Thoracic aorta (tissue), 2 donors: ENCODE data around the gene ZNF609. TPM values are rescaled to one million over a fixed set of nuclear protein-coding genes. Genes with fewer than 3 reads are reported as not detected.

ENCODE experiments used
- ATAC-seq: fragments of 150-250 bp; one replicate; pipeline ENCODE4 v1.8.0; 2017; ENCODE audit warnings: low read depth; ENCODE audit not compliant: insufficient number of reproducible peaks, low FRiP score
- DNase-seq: peaks from one replicate; pipeline ENCODE4 v3.0.0-alpha.2; 2020; ENCODE audit warnings: low spot score
- H3K27ac ChIP-seq, 2 donors: fragments of 200-600 bp; sonication (generic); 1 replicate in 1 of 2; 2 replicates in 1 of 2; pipeline ENCODE4 v1.5.1; 2016; ENCODE audit warnings: mild to moderate bottlenecking in 2 of 2, moderate library complexity in 2 of 2
- H3K27me3 ChIP-seq: fragments of 200-600 bp; sonication (generic); replicated peaks from 2 replicates; pipeline ENCODE4 v1.6.0; 2016; ENCODE audit warnings: mild to moderate bottlenecking; ENCODE audit not compliant: insufficient read depth
- H3K36me3 ChIP-seq: fragments of 200-600 bp; sonication (generic); one replicate; pipeline ENCODE4 v1.5.1; 2016
- H3K4me1 ChIP-seq, 2 donors: fragments of 200-600 bp; sonication (generic); 1 replicate in 1 of 2; 2 replicates in 1 of 2; pipeline versions ENCODE4 v1.5.1 to v1.6.0; 2016; ENCODE audit warnings: low read depth in 2 of 2, mild to moderate bottlenecking in 1 of 2; ENCODE audit not compliant: control insufficient read depth in 1 of 2
- H3K4me3 ChIP-seq: fragments of 200-600 bp; sonication (generic); 2 replicates; pipeline ENCODE4 v1.5.1; 2016; ENCODE audit warnings: mild to moderate bottlenecking
- H3K9me3 ChIP-seq: fragments of 200-600 bp; sonication (generic); 2 replicates; pipeline ENCODE4 v1.5.1; 2016
- total RNA-seq, 2 donors: library from RNA; depleted of rRNA; stranded (reverse); fragments of >200 nt; gene quantifications; one replicate each; pipeline versions ENCODE4 v1.1.0 to v1.2.3, GENCODE V29; 2016
- TF ChIP-seq, protein P1 (sequence below): fragments of 200-600 bp; sonication (generic); IDR thresholded peaks from one replicate; pipeline ENCODE4 v1.5.1; 2019; ENCODE audit warnings: antibody characterized with exemption

Gene ZNF609
- total RNA-seq, 2 donors from 2014 or later: 25.2 to 38.8 TPM

DNA sequence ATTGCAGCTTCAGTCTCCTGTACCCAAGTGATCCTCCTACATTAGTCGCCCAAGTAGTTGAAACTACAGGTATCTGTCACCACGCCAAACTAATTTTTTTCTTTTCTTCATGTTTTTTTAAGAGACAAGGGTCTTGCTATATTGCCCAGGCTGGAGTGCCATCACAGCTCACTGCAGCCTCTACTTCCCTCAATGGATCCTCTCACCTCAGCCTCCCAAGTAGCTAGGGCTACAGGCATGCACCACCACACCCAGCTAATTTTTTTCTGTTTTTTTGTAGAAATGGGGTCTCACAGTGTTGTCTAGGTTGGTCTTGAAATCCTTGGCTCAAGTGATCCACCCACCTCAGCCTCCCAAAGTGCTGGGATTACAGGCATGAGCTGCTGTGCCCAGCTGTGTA is 89.5 kb downstream of the ZNF609 start:
- Histone ChIP-seq H3K27me3 (no peaks in the 10 kb centered on the region), H3K36me3 (no peaks in the 10 kb centered on the region), H3K9me3 (no peaks in the 10 kb centered on the region), H3K27ac (no peak overlapping the region), H3K4me3 (no peak overlapping the region), H3K4me1 (peaks cover 5 to 7% of the 10 kb centered on the region in 2 donors)
- DNase-seq (no peak), ATAC-seq (no peak)
- TF ChIP-seq, protein P1, sequence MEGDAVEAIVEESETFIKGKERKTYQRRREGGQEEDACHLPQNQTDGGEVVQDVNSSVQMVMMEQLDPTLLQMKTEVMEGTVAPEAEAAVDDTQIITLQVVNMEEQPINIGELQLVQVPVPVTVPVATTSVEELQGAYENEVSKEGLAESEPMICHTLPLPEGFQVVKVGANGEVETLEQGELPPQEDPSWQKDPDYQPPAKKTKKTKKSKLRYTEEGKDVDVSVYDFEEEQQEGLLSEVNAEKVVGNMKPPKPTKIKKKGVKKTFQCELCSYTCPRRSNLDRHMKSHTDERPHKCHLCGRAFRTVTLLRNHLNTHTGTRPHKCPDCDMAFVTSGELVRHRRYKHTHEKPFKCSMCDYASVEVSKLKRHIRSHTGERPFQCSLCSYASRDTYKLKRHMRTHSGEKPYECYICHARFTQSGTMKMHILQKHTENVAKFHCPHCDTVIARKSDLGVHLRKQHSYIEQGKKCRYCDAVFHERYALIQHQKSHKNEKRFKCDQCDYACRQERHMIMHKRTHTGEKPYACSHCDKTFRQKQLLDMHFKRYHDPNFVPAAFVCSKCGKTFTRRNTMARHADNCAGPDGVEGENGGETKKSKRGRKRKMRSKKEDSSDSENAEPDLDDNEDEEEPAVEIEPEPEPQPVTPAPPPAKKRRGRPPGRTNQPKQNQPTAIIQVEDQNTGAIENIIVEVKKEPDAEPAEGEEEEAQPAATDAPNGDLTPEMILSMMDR: no peak

GRCh38 chr15:64552281-64552948 is 92.0 kb downstream of the ZNF609 start:
- H3K36me3 ChIP-seq: no peaks in the 10 kb centered on the region
- DNase-seq (no peak), ATAC-seq (no peak)
- no peak overlapping the region for H3K27ac ChIP-seq
- peaks cover 5 to 7% of the 10 kb centered on the region in 2 donors for H3K4me1 ChIP-seq
- H3K27me3 ChIP-seq: no peaks in the 10 kb centered on the region
- no peaks in the 10 kb centered on the region for H3K9me3 ChIP-seq
- no peak overlapping the region for H3K4me3 ChIP-seq
- TF ChIP-seq, protein P1: no peak

DNA sequence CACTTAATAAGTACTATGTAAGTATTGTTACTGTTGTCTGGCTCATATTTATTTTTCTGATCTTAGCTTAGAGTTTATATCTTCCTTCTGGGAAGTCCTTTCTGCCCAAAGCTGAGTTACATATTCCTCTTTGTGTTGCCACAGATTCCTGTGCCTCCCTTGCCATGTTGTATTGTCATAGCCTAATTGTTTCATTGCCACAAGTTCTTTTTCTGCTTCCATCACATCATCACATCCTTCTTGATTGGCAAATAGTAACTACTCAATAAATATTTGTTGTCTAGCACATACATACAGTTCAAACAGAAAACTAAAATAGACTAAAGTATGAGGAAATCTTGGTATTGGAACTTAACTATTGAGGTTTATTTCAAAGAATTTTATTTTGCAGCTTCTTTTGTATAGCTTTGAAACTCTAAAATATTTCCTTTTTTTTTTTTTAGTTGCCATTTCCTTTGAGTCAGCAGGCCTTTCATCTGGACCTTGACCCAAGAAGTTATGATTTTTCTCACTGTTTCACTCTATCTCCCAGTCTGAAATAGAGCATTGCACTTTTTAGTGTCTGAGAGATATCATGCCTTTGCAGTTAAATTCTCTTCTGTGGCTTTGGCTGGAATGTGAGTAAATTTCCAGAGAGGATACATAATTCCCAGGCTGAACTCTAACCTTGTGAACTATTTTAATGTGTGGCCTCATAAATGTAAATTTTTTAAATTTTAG is 98.2 kb downstream of the ZNF609 start:
- no peak for DNase-seq
- no peak for ATAC-seq
- Histone ChIP-seq H3K4me1 (peaks cover 0 to 15% of the 10 kb centered on the region in 2 donors), H3K4me3 (no peak overlapping the region), H3K27ac (no peak overlapping the region), H3K36me3 (no peaks in the 10 kb centered on the region), H3K27me3 (no peaks in the 10 kb centered on the region), H3K9me3 (no peaks in the 10 kb centered on the region)
- TF ChIP-seq, protein P1: no peak

DNA sequence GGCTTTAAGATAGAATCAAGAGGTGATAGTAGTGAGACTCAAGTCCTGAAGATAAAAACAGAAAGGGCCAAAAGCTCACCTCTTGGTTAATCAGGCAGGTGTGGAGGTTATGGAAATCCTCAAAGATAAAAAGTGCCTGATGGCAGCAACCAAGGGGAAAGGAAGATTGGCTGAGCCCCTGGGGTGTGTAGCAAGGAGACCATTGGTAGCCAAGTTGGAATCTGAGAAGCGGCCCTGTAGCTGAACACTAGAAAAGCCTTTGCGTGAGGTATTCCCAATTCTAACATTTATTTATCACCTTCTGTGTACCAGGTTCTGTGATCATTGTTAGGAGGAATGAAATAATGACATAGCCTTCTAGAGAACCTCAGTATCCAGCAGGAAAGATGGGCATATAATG is 98.9 kb downstream of the ZNF609 start:
- H3K4me3 ChIP-seq: no peak overlapping the region
- H3K9me3 ChIP-seq: no peaks in the 10 kb centered on the region
- TF ChIP-seq, protein P1: no peak
- no peaks in the 10 kb centered on the region for H3K27me3 ChIP-seq
- ATAC-seq: no peak
- H3K36me3 ChIP-seq: no peaks in the 10 kb centered on the region
- H3K4me1 ChIP-seq: peaks cover 0 to 14% of the 10 kb centered on the region in 2 donors
- no peak overlapping the region for H3K27ac ChIP-seq
- no peak for DNase-seq

- Histone ChIP-seq H3K4me1 (peaks cover 0 to 8% of the 10 kb centered on the region in 2 donors), H3K9me3 (no peaks in the 10 kb centered on the region), H3K4me3 (no peak overlapping the region), H3K27me3 (no peaks in the 10 kb centered on the region), H3K36me3 (no peaks in the 10 kb centered on the region), H3K27ac (no peak overlapping the region)
- ATAC-seq: no peak
- TF ChIP-seq, protein P1: no peak
- DNase-seq: no peak
Observed at GRCh38 chr15:64560501-64560900, 100.1 kb downstream of the ZNF609 start.
